Vagina (tissue), 2 donors: ENCODE measurements around the gene PRUNE1. TPM values are rescaled to one million over a fixed set of nuclear protein-coding genes. Genes with fewer than 3 reads are reported as not detected.
A peak's percentile ranks its signal among the peaks of the same experiment; 100 is the strongest.

ENCODE experiments used
- DNase-seq, 2 donors: peaks; one replicate each; pipeline ENCODE4 v3.0.0-alpha.2; 2017; ENCODE audit errors: extremely low spot score in 2 of 2
- H3K27ac ChIP-seq: fragments of 200-600 bp; sonication (generic); one replicate; pipeline ENCODE4 v1.5.1; 2019
- H3K27me3 ChIP-seq: fragments of 200-600 bp; sonication (generic); one replicate; pipeline ENCODE4 v1.5.1; 2019
- H3K36me3 ChIP-seq, 2 donors: fragments of 200-600 bp; sonication (generic); one replicate each; pipeline ENCODE4 v1.5.1; 2017 to 2019
- H3K4me1 ChIP-seq: fragments of 200-600 bp; sonication (generic); one replicate; pipeline ENCODE4 v1.5.1; 2019
- H3K4me3 ChIP-seq, 2 donors: fragments of 200-600 bp; sonication (generic); 1 replicate in 1 of 2; 2 replicates in 1 of 2; pipeline ENCODE4 v1.5.1; 2016 to 2019
- H3K9me3 ChIP-seq: fragments of 200-600 bp; sonication (generic); one replicate; pipeline ENCODE4 v1.5.1; 2019
- CTCF ChIP-seq, 3 experiments: fragments of 450-650 bp in 2 of 3; fragments of 200-600 bp in 1 of 3; sonication (generic) in 1 of 3; IDR thresholded peaks; one replicate each; pipeline ENCODE4 v1.5.1; 2017 to 2019; ENCODE audit warnings: antibody characterized with exemption in 3 of 3, mild to moderate bottlenecking in 2 of 3, moderate library complexity in 2 of 3
- POLR2A ChIP-seq, 2 donors: fragments of 450-650 bp; IDR thresholded peaks; one replicate each; pipeline ENCODE4 v1.6.1; 2017; ENCODE audit warnings: antibody characterized with exemption in 2 of 2, mild to moderate bottlenecking in 2 of 2, moderate library complexity in 2 of 2
- POLR2AphosphoS5 ChIP-seq, 2 donors: sonication (generic); formaldehyde crosslinking; IDR thresholded peaks; one replicate each; pipeline ENCODE4 v1.9.0; 2017; ENCODE audit warnings: antibody characterized with exemption in 2 of 2, mild to moderate bottlenecking in 2 of 2, low read depth in 1 of 2; ENCODE audit not compliant: insufficient read depth in 1 of 2
- intact Hi-C: fragments of 100-400 bp; cut with DNase I; formaldehyde crosslinking; loops from one replicate; pipeline ENCODE4 v1.15.1; 2023
- small RNA-seq: library from RNA; depleted of rRNA; stranded (forward); fragments of <200 nt; gene quantifications from one replicate; pipeline ENCODE3, GENCODE V24; 2016
- total RNA-seq: library from RNA; depleted of rRNA; stranded (reverse); fragments of >200 nt; gene quantifications from one replicate; pipeline ENCODE4 v1.2.3, GENCODE V29; 2016

The PRUNE1 gene
- total RNA-seq, 1 donor from 2014 or later: 25.5 TPM

- H3K27ac ChIP-seq: peak within 1 kb of the TSS; percentile 100
- TF ChIP-seq CTCF (IDR thresholded peaks at IDR 0.05) (peak; percentile 41 to 67 (median 63)), POLR2AphosphoS5 (IDR thresholded peaks at IDR 0.05; ENCODE audit: insufficient read depth in 1 of 2, low read depth in 1 of 2) (peak; percentile 86 to 96), POLR2A (IDR thresholded peaks at IDR 0.05) (peak in 1 of 2 donors; percentile 66)
- intact Hi-C loops: no loop called here
- H3K9me3 ChIP-seq: no peaks in the 10 kb centered on the region
- H3K4me3 ChIP-seq: peak within 1 kb of the TSS; percentile 94 to 97
- H3K36me3 ChIP-seq: peaks cover 0 to 10% of the 10 kb centered on the region in 2 donors
- DNase-seq: peak in 1 of 2 donors; percentile 95
- H3K27me3 ChIP-seq: no peaks in the 10 kb centered on the region
- H3K4me1 ChIP-seq: peaks cover 20% of the 10 kb centered on the region
Observed at GRCh38 chr1:151070474-151071276, 62.4 kb downstream of the PRUNE1 start, which contains the start of gene GABPB2. GABPB2 (plus strand) TSS chr1:151070761; CDS start chr1:151088190, 17,429 bp downstream.

- Histone ChIP-seq H3K27ac (no peak overlapping the region), H3K4me1 (peaks cover 20% of the 10 kb centered on the region), H3K36me3 (peaks cover 0 to 10% of the 10 kb centered on the region in 2 donors), H3K9me3 (no peaks in the 10 kb centered on the region), H3K4me3 (no peak overlapping the region), H3K27me3 (no peaks in the 10 kb centered on the region)
- TF ChIP-seq CTCF (IDR thresholded peaks at IDR 0.05) (no peak), POLR2A (IDR thresholded peaks at IDR 0.05) (no peak), POLR2AphosphoS5 (IDR thresholded peaks at IDR 0.05; ENCODE audit: insufficient read depth in 1 of 2, low read depth in 1 of 2) (no peak)
- intact Hi-C loops: no loop called here
- DNase-seq: no peak
Observed at GRCh38 chr1:151072224-151072623, 64.0 kb downstream of the PRUNE1 start.

Small RNAs within 50 kb of the gene (small RNA-seq; reads per million reads assigned to genes)
- gene RNU6-884P: not detected

Other genes with a start within 250 kb of the PRUNE1 start
- 34.1 TPM for gene CTSS, start 242.7 kb upstream of the PRUNE1 start, total RNA-seq
- 67.3 TPM for gene CTSK, start 200.2 kb upstream of the PRUNE1 start, total RNA-seq
- 71.5 TPM for gene ARNT, start 131.8 kb upstream of the PRUNE1 start, total RNA-seq
- gene CTXND2, start 121.3 kb upstream of the PRUNE1 start, total RNA-seq: not detected
- gene SETDB1, start 82.1 kb upstream of the PRUNE1 start, total RNA-seq: 51.1 TPM
- 86.4 TPM for gene CERS2, start 33.6 kb upstream of the PRUNE1 start, total RNA-seq
- 0.49 TPM for gene ANXA9, start 26.2 kb upstream of the PRUNE1 start, total RNA-seq
- gene MINDY1, start 1.5 kb upstream of the PRUNE1 start, total RNA-seq: 27.0 TPM
- 105 TPM for gene BNIPL, start 28.1 kb downstream of the PRUNE1 start, total RNA-seq
- gene C1orf56, start 39.3 kb downstream of the PRUNE1 start, total RNA-seq: 5.2 TPM
- 89.1 TPM for gene CDC42SE1, start 51.2 kb downstream of the PRUNE1 start, total RNA-seq
- 3.7 TPM for gene MLLT11, start 51.9 kb downstream of the PRUNE1 start, total RNA-seq
- gene GABPB2, start 62.3 kb downstream of the PRUNE1 start, total RNA-seq: 19.2 TPM
- 10.1 TPM for gene SEMA6C, start 138.2 kb downstream of the PRUNE1 start, total RNA-seq
- 7.6 TPM for gene TNFAIP8L2, start 148.2 kb downstream of the PRUNE1 start, total RNA-seq
- gene LYSMD1, start 157.5 kb downstream of the PRUNE1 start, total RNA-seq: 21.1 TPM
- 22.1 TPM for gene SCNM1, start 157.7 kb downstream of the PRUNE1 start, total RNA-seq
- gene TMOD4, start 167.5 kb downstream of the PRUNE1 start, total RNA-seq: 2.2 TPM
- 17.2 TPM for gene VPS72, start 181.7 kb downstream of the PRUNE1 start, total RNA-seq
- gene PIP5K1A, start 190.1 kb downstream of the PRUNE1 start, total RNA-seq: 80.3 TPM
- gene PSMD4, start 246.3 kb downstream of the PRUNE1 start, total RNA-seq: 118 TPM